K562 (cell line): ENCODE data around the gene WWOX. TPM values are rescaled to one million over a fixed set of nuclear protein-coding genes. Genes with fewer than 3 reads are reported as not detected.
A peak's percentile ranks its signal among the peaks of the same experiment; 100 is the strongest.

ENCODE experiments used
- ATAC-seq: fragments of 200-7000 bp; cut with Tn5 transposase; 3 replicates; pipeline ENCODE4 v1.9.1; 2020; ENCODE audit warnings: moderate library complexity
- BruUV-seq: library from RNA; stranded (reverse); fragments of 400-500 nt; replicated peaks from 2 replicates; lab custom pipeline; 2021; lab: Mats Ljungman, UMichigan
- CTCF ChIA-PET: fragments of 300-600 bp; formaldehyde crosslinking; extraction: SDS; loops from one replicate; lab custom pipeline; 2021; ENCODE audit warnings: low intra/inter-chr PET ratio; lab: Yijun Ruan, JAX
- POLR2A ChIA-PET: fragments of 300-600, 350-650 bp; sonication (Branson Sonifier 250); formaldehyde crosslinking; extraction: SDS; loops from one replicate; lab custom pipeline; 2021; ENCODE audit warnings: antibody characterized with exemption, inconsistent platforms; lab: Yijun Ruan, JAX
- DNase-seq, 4 experiments: peaks; one replicate each; pipeline versions ENCODE4 v3.0.0 to v3.0.0-alpha.2; 2011 to 2018; ENCODE audit warnings: low spot score in 3 of 4, mixed read lengths in 3 of 4; ENCODE audit errors: extremely low read depth in 1 of 4
- FAIRE-seq: peaks from 2 replicates; lab custom pipeline; 2011; peaks lifted over from hg19 to GRCh38; lab: Jason Lieb, UNC
- H2AFZ ChIP-seq: 2 replicates; pipeline ENCODE4 v1.6.0; 2011; ENCODE audit warnings: low read depth, low read length, control low read depth, inconsistent platforms
- H3K27ac ChIP-seq: fragments of 200-600 bp; 3 replicates; pipeline ENCODE4 v1.8.0; 2011; ENCODE audit warnings: low read depth, mild to moderate bottlenecking, control low read depth, inconsistent platforms, low read length, moderate library complexity, mixed read lengths; ENCODE audit errors: extremely low read depth
- H3K27me3 ChIP-seq, 2 experiments: fragments of 300-600 bp in 1 of 2; 2 replicates in 1 of 2; 3 replicates in 1 of 2; pipeline versions ENCODE4 v1.6.0 to v1.8.0; 2011; ENCODE audit warnings: inconsistent platforms in 2 of 2, low read length in 2 of 2, mild to moderate bottlenecking in 1 of 2, mixed read lengths in 1 of 2, moderate library complexity in 1 of 2; ENCODE audit not compliant: control insufficient read depth in 2 of 2, insufficient read depth in 2 of 2
- H3K36me3 ChIP-seq: fragments of 300-600 bp; 3 replicates; pipeline ENCODE4 v1.8.0; 2011; ENCODE audit warnings: mild to moderate bottlenecking, low read length, inconsistent platforms; ENCODE audit not compliant: control insufficient read depth, insufficient read depth
- H3K4me1 ChIP-seq, 2 experiments: fragments of 200-600 bp in 1 of 2; replicated peaks in 1 of 2; 2 replicates in 1 of 2; 3 replicates in 1 of 2; pipeline versions ENCODE4 v1.5.1 to v1.8.0; 2011; ENCODE audit warnings: inconsistent platforms in 2 of 2, low read length in 2 of 2, mild to moderate bottlenecking in 1 of 2, mixed read lengths in 1 of 2, moderate library complexity in 1 of 2; ENCODE audit not compliant: control insufficient read depth in 2 of 2, insufficient read depth in 2 of 2
- H3K4me2 ChIP-seq: 2 replicates; pipeline ENCODE4 v1.6.1; 2011; ENCODE audit warnings: low read length, control low read depth, inconsistent platforms, mixed read lengths; ENCODE audit not compliant: insufficient read depth
- H3K4me3 ChIP-seq: fragments of 200-600 bp; sonication (generic), shearing (Covaris generic); 2 replicates; pipeline ENCODE4 v1.5.1; 2016; ENCODE audit warnings: control low read depth, inconsistent platforms
- H3K79me2 ChIP-seq: fragments of 200-600 bp; 3 replicates; pipeline ENCODE4 v1.8.0; 2011; ENCODE audit warnings: low read length, inconsistent platforms; ENCODE audit not compliant: control insufficient read depth, insufficient read depth
- H3K9ac ChIP-seq, 2 experiments: 2 replicates each; pipeline versions ENCODE4 v1.6.0 to v1.6.1; 2011; ENCODE audit warnings: low read depth in 2 of 2, low read length in 2 of 2, control low read depth in 1 of 2, inconsistent platforms in 1 of 2, mild to moderate bottlenecking in 1 of 2, mixed read lengths in 1 of 2; ENCODE audit not compliant: insufficient read depth in 1 of 2
- H3K9me1 ChIP-seq: one replicate; pipeline ENCODE4 v1.6.0; 2011; ENCODE audit warnings: inconsistent platforms, mild to moderate bottlenecking, low read length, moderate library complexity; ENCODE audit not compliant: control insufficient read depth, insufficient read depth
- H3K9me3 ChIP-seq: replicated peaks from 2 replicates; pipeline ENCODE4 v1.5.1; 2011; ENCODE audit warnings: low read depth, low read length, inconsistent platforms; ENCODE audit not compliant: control insufficient read depth, insufficient read depth
- H4K20me1 ChIP-seq: replicated peaks from 2 replicates; pipeline ENCODE4 v1.6.1; 2011; ENCODE audit warnings: low read length, inconsistent platforms, mixed read lengths; ENCODE audit not compliant: control insufficient read depth, insufficient read depth
- CLOCK ChIP-seq: fragments of 250-450 bp; sonication (Bioruptor Pico); IDR thresholded peaks from 2 replicates; pipeline ENCODE4 v1.4.0; 2020; ENCODE audit warnings: mild to moderate bottlenecking, moderate library complexity, borderline replicate concordance
- ETV5 ChIP-seq: sonication (generic); formaldehyde crosslinking; IDR thresholded peaks from 2 replicates; pipeline ENCODE4 v1.4.0; 2020; ENCODE audit warnings: low read depth, mild to moderate bottlenecking, missing genetic modification reagents
- FOSL1 ChIP-seq: fragments of 200-800 bp; sonication (Bioruptor generic); conservative IDR thresholded peaks from 2 replicates; pipeline ENCODE4 v1.6.1; 2016; ENCODE audit warnings: missing genetic modification characterization, missing compliant biosample characterization
- NCOR1 ChIP-seq: fragments of 450-650 bp; IDR thresholded peaks from 2 replicates; pipeline ENCODE4 v1.6.1; 2016; ENCODE audit warnings: mild to moderate bottlenecking, moderate library complexity
- PML ChIP-seq: IDR thresholded peaks from 2 replicates; pipeline ENCODE4 v1.6.1; 2012; ENCODE audit warnings: low read length, inconsistent platforms
- SMAD3 ChIP-seq: fragments of 450-650 bp; formaldehyde crosslinking; conservative IDR thresholded peaks from 2 replicates; pipeline ENCODE4 v1.4.0; 2020; ENCODE audit warnings: mild to moderate bottlenecking
- SMC3 ChIP-seq: conservative IDR thresholded peaks from 2 replicates; pipeline ENCODE4 v1.6.1; 2011; ENCODE audit warnings: low read depth, low read length, improper control_type of control experiment; ENCODE audit not compliant: insufficient read depth
- SOX6 ChIP-seq: fragments of 450-650 bp; IDR thresholded peaks from 2 replicates; pipeline ENCODE4 v1.6.1; 2014; ENCODE audit warnings: mild to moderate bottlenecking
- ZBTB1 ChIP-seq: sonication (generic); formaldehyde crosslinking; IDR thresholded peaks from 2 replicates; pipeline ENCODE4 v1.8.1; 2023; ENCODE audit warnings: missing genetic modification reagents, low read depth, mild to moderate bottlenecking, borderline replicate concordance
- ZNF121 ChIP-seq: sonication (generic); formaldehyde crosslinking; conservative IDR thresholded peaks from 2 replicates; pipeline ENCODE4 v1.8.0; 2022; ENCODE audit warnings: missing genetic modification reagents
- WGBS: fragments of 100-300 bp; shearing (Covaris generic); methylation state at CpG from one replicate; pipeline ENCODE4 v1.1.6; 2016; ENCODE audit warnings: low coverage, mixed read lengths; ENCODE audit not compliant: insufficient coverage; ENCODE audit errors: missing lambda C conversion rate; 5-methylcytosine and 5-hydroxymethylcytosine counted together
- in situ Hi-C: fragments of 300-500 bp; cut with MboI; formaldehyde crosslinking; loops from 4 replicates; pipeline ENCODE4 v1.15.0; 2018; ENCODE audit warnings: inconsistent platforms, mixed read lengths
- intact Hi-C: fragments of 100-400 bp; cut with micrococcal nuclease; formaldehyde crosslinking; loops from 2 replicates; pipeline ENCODE4 v1.14.2; 2022
- polyA plus RNA-seq, 8 experiments: library from polyadenylated mRNA; depleted of rRNA in 4 of 8; stranded (reverse) in 5 of 8; unstranded in 3 of 8; fragments of >200 nt; fragmentation: Nextera tagmentation in 2 of 8; fragmentation: Illumina TruSeq in 1 of 8; extraction: Ambion mirVana in 2 of 8; extraction: Trizol in 1 of 8; gene quantifications; 2 replicates each; pipeline versions ENCODE4 v1.2.1 to v1.2.3, GENCODE V29; 2011 to 2014; ENCODE audit warnings: inconsistent platforms in 1 of 8, missing spikeins in 1 of 8
- total RNA-seq, 7 experiments: library from RNA; depleted of rRNA in 6 of 7; stranded (reverse); fragments of >200 nt in 6 of 7; fragmentation: Illumina TruSeq in 2 of 7; extraction: Trizol in 2 of 7; gene quantifications; 2 replicates each; pipeline versions ENCODE4 v1.2.1 to v1.2.3, GENCODE V29; 2011 to 2021; ENCODE audit warnings: low replicate concordance in 1 of 7
- TF ChIP-seq, protein P1 (sequence below): fragments of 250-450 bp; sonication (Bioruptor Pico); IDR thresholded peaks from 2 replicates; pipeline ENCODE4 v1.4.0; 2020; ENCODE audit warnings: borderline replicate concordance
- TF ChIP-seq, protein P2 (sequence below): fragments of 450-650 bp; IDR thresholded peaks from 2 replicates; pipeline ENCODE4 v1.7.1; 2018; ENCODE audit warnings: mild to moderate bottlenecking, low read depth; ENCODE audit not compliant: partially characterized antibody

WWOX gene
- total and polyA plus RNA-seq, 9 of the 15 experiments (the other 6 are each of a cell fraction or from before 2014, with no cell fraction given): 1.6 to 22.7 (median 8.1) TPM

DNA sequence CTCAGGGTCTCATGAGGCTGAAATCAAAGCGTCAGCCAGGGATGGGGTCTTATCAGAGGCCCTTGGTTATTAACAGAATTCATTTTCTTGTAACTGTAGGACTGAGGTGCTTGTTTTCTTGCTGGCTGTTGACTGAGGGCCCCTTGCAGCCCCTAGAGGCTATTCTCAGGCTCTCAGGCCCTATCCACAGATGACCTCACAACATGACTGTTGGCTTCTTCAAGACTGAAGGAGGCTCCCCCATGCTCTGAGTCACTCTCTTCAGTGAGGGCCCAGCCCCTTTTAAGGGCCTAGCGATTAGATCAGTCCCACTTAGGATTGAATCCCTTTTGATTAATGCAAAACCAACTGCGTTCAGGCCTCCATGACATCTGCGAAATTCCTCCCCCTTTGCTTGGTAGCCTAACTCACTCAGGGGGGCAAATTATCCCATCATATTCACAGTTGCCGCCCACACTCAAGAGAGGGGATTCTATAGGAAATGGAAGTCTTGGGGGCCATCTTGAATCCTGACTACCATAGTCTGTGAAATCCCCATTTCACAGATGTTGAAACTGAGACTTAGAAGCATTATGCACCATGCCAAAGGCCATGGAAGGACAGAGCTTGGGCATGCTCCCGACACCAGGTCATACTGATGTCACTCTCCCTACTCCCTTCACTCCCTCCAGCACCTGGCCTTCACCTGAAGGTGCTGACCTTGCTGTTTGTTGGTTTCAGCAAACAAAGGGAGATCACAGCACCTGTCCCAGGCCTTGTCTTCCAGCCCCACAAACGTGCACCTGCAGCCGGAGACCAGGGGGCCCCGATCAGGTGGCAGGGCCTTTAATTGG lies 908.8 kb downstream of the WWOX start:
- DNase-seq: peak; percentile 14 to 34 (median 30)
- intact Hi-C loops: no loop called here
- TF ChIP-seq, protein P1, sequence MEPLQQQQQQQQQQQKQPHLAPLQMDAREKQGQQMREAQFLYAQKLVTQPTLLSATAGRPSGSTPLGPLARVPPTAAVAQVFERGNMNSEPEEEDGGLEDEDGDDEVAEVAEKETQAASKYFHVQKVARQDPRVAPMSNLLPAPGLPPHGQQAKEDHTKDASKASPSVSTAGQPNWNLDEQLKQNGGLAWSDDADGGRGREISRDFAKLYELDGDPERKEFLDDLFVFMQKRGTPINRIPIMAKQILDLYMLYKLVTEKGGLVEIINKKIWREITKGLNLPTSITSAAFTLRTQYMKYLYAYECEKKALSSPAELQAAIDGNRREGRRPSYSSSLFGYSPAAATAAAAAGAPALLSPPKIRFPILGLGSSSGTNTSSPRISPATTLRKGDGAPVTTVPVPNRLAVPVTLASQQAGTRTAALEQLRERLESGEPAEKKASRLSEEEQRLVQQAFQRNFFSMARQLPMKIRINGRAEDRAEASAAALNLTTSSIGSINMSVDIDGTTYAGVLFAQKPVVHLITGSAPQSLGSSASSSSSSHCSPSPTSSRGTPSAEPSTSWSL (CRISPR knock-in tag): no peak
- no peak for TF ChIP-seq SOX6
- peak; percentile 67; the same call in 1 of the 2 replicates for TF ChIP-seq FOSL1 (tag)
- TF ChIP-seq CLOCK (CRISPR knock-in tag): no peak
- TF ChIP-seq NCOR1: no peak
- TF ChIP-seq SMC3: no peak
- TF ChIP-seq PML: no peak
- TF ChIP-seq, protein P2, sequence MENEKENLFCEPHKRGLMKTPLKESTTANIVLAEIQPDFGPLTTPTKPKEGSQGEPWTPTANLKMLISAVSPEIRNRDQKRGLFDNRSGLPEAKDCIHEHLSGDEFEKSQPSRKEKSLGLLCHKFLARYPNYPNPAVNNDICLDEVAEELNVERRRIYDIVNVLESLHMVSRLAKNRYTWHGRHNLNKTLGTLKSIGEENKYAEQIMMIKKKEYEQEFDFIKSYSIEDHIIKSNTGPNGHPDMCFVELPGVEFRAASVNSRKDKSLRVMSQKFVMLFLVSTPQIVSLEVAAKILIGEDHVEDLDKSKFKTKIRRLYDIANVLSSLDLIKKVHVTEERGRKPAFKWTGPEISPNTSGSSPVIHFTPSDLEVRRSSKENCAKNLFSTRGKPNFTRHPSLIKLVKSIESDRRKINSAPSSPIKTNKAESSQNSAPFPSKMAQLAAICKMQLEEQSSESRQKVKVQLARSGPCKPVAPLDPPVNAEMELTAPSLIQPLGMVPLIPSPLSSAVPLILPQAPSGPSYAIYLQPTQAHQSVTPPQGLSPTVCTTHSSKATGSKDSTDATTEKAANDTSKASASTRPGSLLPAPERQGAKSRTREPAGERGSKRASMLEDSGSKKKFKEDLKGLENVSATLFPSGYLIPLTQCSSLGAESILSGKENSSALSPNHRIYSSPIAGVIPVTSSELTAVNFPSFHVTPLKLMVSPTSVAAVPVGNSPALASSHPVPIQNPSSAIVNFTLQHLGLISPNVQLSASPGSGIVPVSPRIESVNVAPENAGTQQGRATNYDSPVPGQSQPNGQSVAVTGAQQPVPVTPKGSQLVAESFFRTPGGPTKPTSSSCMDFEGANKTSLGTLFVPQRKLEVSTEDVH: no peak
- no peak for TF ChIP-seq ZBTB1
- no peak for TF ChIP-seq ZNF121
- no peak for TF ChIP-seq SMAD3 (CRISPR knock-in tag)
- TF ChIP-seq ETV5 (CRISPR knock-in tag): no peak

More for the DNA sequence above, 908.8 kb downstream of the WWOX start:
- ATAC-seq (peak; percentile 83), FAIRE-seq (no peak)
- Histone ChIP-seq H3K36me3 (no peaks in the 10 kb centered on the region), H3K4me3 (no peak overlapping the region), H3K79me2 (no peaks in the 10 kb centered on the region), H3K9ac (no peak overlapping the region), H2AFZ (no peak overlapping the region), H3K4me1 (no peaks in the 10 kb centered on the region), H3K4me2 (no peak overlapping the region), H3K27me3 (peaks cover 10 to 49% of the 10 kb centered on the region in 2 experiments; a peak in 4 of 5 replicates), H3K9me3 (no peaks in the 10 kb centered on the region), H4K20me1 (no peaks in the 10 kb centered on the region), H3K27ac (no peak overlapping the region), H3K9me1 (no peaks in the 10 kb centered on the region)
- BruUV-seq: no TSS peak
- CTCF ChIA-PET: no interaction called here
- WGBS: 2% methylated on average over 9 of the region's 9 CpGs
- in situ Hi-C loops: no loop called here
- POLR2A ChIA-PET: interaction anchor here (0.6 to 1.0 kb wide), 2 partner anchors 20 to 25 kb away, joined by 3 read pairs; no protein-coding TSS in a partner anchor
